Measurements from ENCODE around the gene TMEM205.

TMEM205 gene

GRCh38 chr19:11338569-11339253 is 7.4 kb downstream of the TMEM205 start:
- Histone ChIP-seq H2AFZ (ENCODE audit: low read depth, low read length, severe bottlenecking) (no peak overlapping the region), H3K9ac (ENCODE audit: low read length) (peak overlapping the region; percentile 50)

GRCh38 chr19:11338121-11338520 is 7.9 kb downstream of the TMEM205 start:
- Histone ChIP-seq H3K4me3 (ENCODE audit: insufficient read depth, low read length, poor library complexity, severe bottlenecking) (no peak overlapping the region), H3K27me3 (ENCODE audit: low read length) (no peaks in the 10 kb centered on the region), H3K27ac (ENCODE audit: low read depth, low read length) (no peak overlapping the region), H3K4me2 (ENCODE audit: low read depth, low read length, poor library complexity, severe bottlenecking) (no peak overlapping the region), H3K36me3 (ENCODE audit: low read length) (no peaks in the 10 kb centered on the region), H3K9me3 (ENCODE audit: insufficient read depth, low read length) (no peaks in the 10 kb centered on the region), H4K20me1 (ENCODE audit: low read depth, low read length) (no peaks in the 10 kb centered on the region), H3K9ac (ENCODE audit: low read length) (no peak overlapping the region), H2AFZ (ENCODE audit: low read depth, low read length, severe bottlenecking) (no peak overlapping the region), H3K79me2 (ENCODE audit: insufficient read depth, low read length) (no peaks in the 10 kb centered on the region), H3K9me2 (replicated peaks; ENCODE audit: insufficient read depth, low read length) (no peaks in the 10 kb centered on the region), H3F3A (ENCODE audit: insufficient read depth) (no peaks in the 10 kb centered on the region)
- TF ChIP-seq CTCF (IDR thresholded peaks at IDR 0.05; ENCODE audit: insufficient read depth, low read length, poor library complexity, severe bottlenecking) (no peak), EZH2phosphoT487 (conservative IDR thresholded peaks at IDR 0.05; ENCODE audit: low read length) (no peak)

More at GRCh38 chr19:11338569-11339253, 7.4 kb downstream of the TMEM205 start:
- H3K4me3 ChIP-seq (ENCODE audit: insufficient read depth, low read length, poor library complexity, severe bottlenecking): peak overlapping the region; percentile 32
- no peaks in the 10 kb centered on the region for H3K36me3 ChIP-seq (ENCODE audit: low read length)
- H4K20me1 ChIP-seq (ENCODE audit: low read depth, low read length): no peaks in the 10 kb centered on the region
- no peak for TF ChIP-seq CTCF (IDR thresholded peaks at IDR 0.05; ENCODE audit: insufficient read depth, low read length, poor library complexity, severe bottlenecking)
- TF ChIP-seq EZH2phosphoT487 (conservative IDR thresholded peaks at IDR 0.05; ENCODE audit: low read length): no peak
- no peak overlapping the region for H3K27ac ChIP-seq (ENCODE audit: low read depth, low read length)
- no peaks in the 10 kb centered on the region for H3K79me2 ChIP-seq (ENCODE audit: insufficient read depth, low read length)
- no peaks in the 10 kb centered on the region for H3K9me3 ChIP-seq (ENCODE audit: insufficient read depth, low read length)
- no peaks in the 10 kb centered on the region for H3F3A ChIP-seq (ENCODE audit: insufficient read depth)
- H3K4me2 ChIP-seq (ENCODE audit: low read depth, low read length, poor library complexity, severe bottlenecking): peak overlapping the region; percentile 56
- H3K27me3 ChIP-seq (ENCODE audit: low read length): no peaks in the 10 kb centered on the region
- no peaks in the 10 kb centered on the region for H3K9me2 ChIP-seq (replicated peaks; ENCODE audit: insufficient read depth, low read length)

GRCh38 chr19:11337080-11337479 is 9.0 kb downstream of the TMEM205 start:
- H3K4me2 ChIP-seq (ENCODE audit: low read depth, low read length, poor library complexity, severe bottlenecking): no peak overlapping the region
- no peak for TF ChIP-seq EZH2phosphoT487 (conservative IDR thresholded peaks at IDR 0.05; ENCODE audit: low read length)
- no peak for TF ChIP-seq CTCF (IDR thresholded peaks at IDR 0.05; ENCODE audit: insufficient read depth, low read length, poor library complexity, severe bottlenecking)
- H3K36me3 ChIP-seq (ENCODE audit: low read length): no peaks in the 10 kb centered on the region
- H3K9me2 ChIP-seq (replicated peaks; ENCODE audit: insufficient read depth, low read length): no peaks in the 10 kb centered on the region
- H3K4me3 ChIP-seq (ENCODE audit: insufficient read depth, low read length, poor library complexity, severe bottlenecking): no peak overlapping the region
- H3K79me2 ChIP-seq (ENCODE audit: insufficient read depth, low read length): no peaks in the 10 kb centered on the region
- H2AFZ ChIP-seq (ENCODE audit: low read depth, low read length, severe bottlenecking): no peak overlapping the region
- no peaks in the 10 kb centered on the region for H4K20me1 ChIP-seq (ENCODE audit: low read depth, low read length)
- no peaks in the 10 kb centered on the region for H3K27me3 ChIP-seq (ENCODE audit: low read length)
- no peak overlapping the region for H3K9ac ChIP-seq (ENCODE audit: low read length)
- H3F3A ChIP-seq (ENCODE audit: insufficient read depth): no peaks in the 10 kb centered on the region
- H3K9me3 ChIP-seq (ENCODE audit: insufficient read depth, low read length): no peaks in the 10 kb centered on the region
- no peak overlapping the region for H3K27ac ChIP-seq (ENCODE audit: low read depth, low read length)

Data from SU-DHL-6 (cell line).